K562 (cell line): ENCODE data around the gene RPAP2.
"Not testable (repeated sequence)": the region's sequence is repeated elsewhere in the genome, so short reads cannot be mapped to it uniquely, and the experiment has no call there.

Source experiments
- NFE2 ChIP-seq: IDR thresholded peaks from 2 replicates; pipeline ENCODE4 v1.6.1; 2014; ENCODE audit warnings: antibody characterized with exemption, low read depth
- ZNF57 ChIP-seq: fragments of 450-650 bp; formaldehyde crosslinking; IDR thresholded peaks from 2 replicates; pipeline ENCODE4 v1.4.0; 2020; ENCODE audit warnings: mild to moderate bottlenecking, moderate library complexity

GRCh38 chr1:92434572-92434971, 135.7 kb downstream of the RPAP2 start:
- not testable (repeated sequence) for TF ChIP-seq ZNF57 (CRISPR knock-in tag); NFE2
